B cell (primary cell): Measurements from ENCODE around the gene PPP2R2D.

ENCODE experiments used
- EZH2 ChIP-seq: IDR thresholded peaks from 2 replicates; pipeline ENCODE4 v1.6.1; 2012; ENCODE audit warnings: borderline replicate concordance, low read depth, mild to moderate bottlenecking, moderate library complexity, low read length; ENCODE audit not compliant: insufficient read depth, poor library complexity, severe bottlenecking
- TF ChIP-seq, protein P1 (sequence below): fragments of 200-600 bp; IDR thresholded peaks from one replicate; pipeline ENCODE4 v1.8.0; 2022; ENCODE audit warnings: antibody characterized with exemption, mild to moderate bottlenecking

DNA sequence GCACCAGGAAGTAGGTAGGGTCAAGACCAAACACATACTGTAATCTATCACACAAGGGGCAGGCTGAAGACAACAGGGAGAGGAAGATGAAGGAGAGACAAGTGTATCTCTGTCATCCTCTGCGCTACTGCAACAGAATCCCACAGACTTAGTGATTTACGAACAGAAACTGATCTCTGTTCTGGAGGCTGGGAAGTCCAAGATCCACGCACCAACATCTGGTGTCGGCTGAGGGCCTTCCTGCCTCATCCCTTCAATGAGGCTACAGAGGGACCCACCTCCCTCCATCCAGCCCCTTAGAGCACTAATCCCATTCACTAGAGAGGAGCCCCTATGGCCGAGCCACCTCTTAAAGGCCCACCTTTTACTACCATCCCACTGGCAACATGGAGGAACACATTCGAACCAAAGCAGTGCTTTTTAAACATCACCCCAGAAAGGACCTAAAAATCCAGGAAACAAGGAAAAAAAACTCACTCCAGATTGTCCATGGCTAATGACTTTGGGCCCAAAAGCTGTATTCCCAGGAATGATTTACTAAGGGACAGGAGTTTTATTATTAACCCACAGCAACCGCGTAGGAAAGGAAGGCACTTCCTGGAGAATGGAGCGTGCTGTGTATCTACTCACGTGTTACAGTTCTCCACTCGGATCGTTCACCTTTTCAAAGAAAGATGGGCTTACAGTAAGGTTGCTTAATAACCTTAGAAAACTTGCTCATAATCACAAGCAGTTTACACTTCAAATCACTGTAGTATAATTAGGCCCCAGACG, 76.7 kb downstream of the PPP2R2D start:
- TF ChIP-seq, protein P1, sequence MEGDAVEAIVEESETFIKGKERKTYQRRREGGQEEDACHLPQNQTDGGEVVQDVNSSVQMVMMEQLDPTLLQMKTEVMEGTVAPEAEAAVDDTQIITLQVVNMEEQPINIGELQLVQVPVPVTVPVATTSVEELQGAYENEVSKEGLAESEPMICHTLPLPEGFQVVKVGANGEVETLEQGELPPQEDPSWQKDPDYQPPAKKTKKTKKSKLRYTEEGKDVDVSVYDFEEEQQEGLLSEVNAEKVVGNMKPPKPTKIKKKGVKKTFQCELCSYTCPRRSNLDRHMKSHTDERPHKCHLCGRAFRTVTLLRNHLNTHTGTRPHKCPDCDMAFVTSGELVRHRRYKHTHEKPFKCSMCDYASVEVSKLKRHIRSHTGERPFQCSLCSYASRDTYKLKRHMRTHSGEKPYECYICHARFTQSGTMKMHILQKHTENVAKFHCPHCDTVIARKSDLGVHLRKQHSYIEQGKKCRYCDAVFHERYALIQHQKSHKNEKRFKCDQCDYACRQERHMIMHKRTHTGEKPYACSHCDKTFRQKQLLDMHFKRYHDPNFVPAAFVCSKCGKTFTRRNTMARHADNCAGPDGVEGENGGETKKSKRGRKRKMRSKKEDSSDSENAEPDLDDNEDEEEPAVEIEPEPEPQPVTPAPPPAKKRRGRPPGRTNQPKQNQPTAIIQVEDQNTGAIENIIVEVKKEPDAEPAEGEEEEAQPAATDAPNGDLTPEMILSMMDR: no peak
- TF ChIP-seq EZH2: no peak
